ENCODE data around the gene CDKN1A.
A peak's percentile ranks its signal among the peaks of the same experiment; 100 is the strongest.

Gene CDKN1A

GRCh38 chr6:36728289-36729160, 50.0 kb downstream of the CDKN1A start:
- DNase-seq (ENCODE audit: low read depth): no peak
- no peak for TF ChIP-seq CTCF (conservative IDR thresholded peaks at IDR 0.05; ENCODE audit: control insufficient read depth, insufficient read depth, low read depth, low read length)
- no peak overlapping the region for H3K4me3 ChIP-seq (ENCODE audit: control insufficient read depth, low read depth, low read length)

GRCh38 chr6:36729161-36729524, 50.6 kb downstream of the CDKN1A start:
- H3K4me3 ChIP-seq (ENCODE audit: control insufficient read depth, low read depth, low read length): no peak overlapping the region
- no peak for TF ChIP-seq CTCF (conservative IDR thresholded peaks at IDR 0.05; ENCODE audit: control insufficient read depth, insufficient read depth, low read depth, low read length)
- DNase-seq (ENCODE audit: low read depth): peak; percentile 34

GRCh38 chr6:36730424-36731380, 52.2 kb downstream of the CDKN1A start:
- DNase-seq (ENCODE audit: low read depth): no peak
- TF ChIP-seq CTCF (conservative IDR thresholded peaks at IDR 0.05; ENCODE audit: control insufficient read depth, insufficient read depth, low read depth, low read length): no peak
- no peak overlapping the region for H3K4me3 ChIP-seq (ENCODE audit: control insufficient read depth, low read depth, low read length)

GRCh38 chr6:36731622-36732310, 53.3 kb downstream of the CDKN1A start:
- no peak for DNase-seq (ENCODE audit: low read depth)
- H3K4me3 ChIP-seq (ENCODE audit: control insufficient read depth, low read depth, low read length): no peak overlapping the region
- no peak for TF ChIP-seq CTCF (conservative IDR thresholded peaks at IDR 0.05; ENCODE audit: control insufficient read depth, insufficient read depth, low read depth, low read length)

- H3K4me3 ChIP-seq (ENCODE audit: control insufficient read depth, low read depth, low read length): no peak overlapping the region
- DNase-seq (ENCODE audit: low read depth): no peak
- no peak for TF ChIP-seq CTCF (conservative IDR thresholded peaks at IDR 0.05; ENCODE audit: control insufficient read depth, insufficient read depth, low read depth, low read length)
Measured at GRCh38 chr6:36733300-36733699, 54.8 kb downstream of the CDKN1A start.

- H3K4me3 ChIP-seq (ENCODE audit: control insufficient read depth, low read depth, low read length): peak overlapping the region; percentile 21
- TF ChIP-seq CTCF (conservative IDR thresholded peaks at IDR 0.05; ENCODE audit: control insufficient read depth, insufficient read depth, low read depth, low read length): no peak
- no peak for DNase-seq (ENCODE audit: low read depth)
Measured at GRCh38 chr6:36734486-36735060, 56.1 kb downstream of the CDKN1A start.

Data from fibroblast of mammary gland (primary cell).